Cardiac septum (tissue), 1 donor: Measurements from ENCODE around the gene COL12A1. TPM values are rescaled to one million over a fixed set of nuclear protein-coding genes. Genes with fewer than 3 reads are reported as not detected.
A peak's percentile ranks its signal among the peaks of the same experiment; 100 is the strongest.

Experiments used
- DNase-seq: peaks from one replicate; pipeline ENCODE4 v3.0.0-alpha.2; 2020; ENCODE audit warnings: low spot score
- intact Hi-C: fragments of 100-400 bp; cut with DNase I; formaldehyde crosslinking; loops from one replicate; pipeline ENCODE4 v1.14.0; 2022
- long read RNA-seq: library from polyadenylated mRNA; unstranded; transcript quantifications from one replicate; pipeline ENCODE4 v2.0.0, GENCODE V29; 2021
- total RNA-seq: library from RNA; stranded (reverse); fragmentation: NEBNext Ultra II Directional; extraction: Animal tissue kit (Norgen Biotek cat#: 25700); gene quantifications from one replicate; pipeline ENCODE4 v1.2.1, GENCODE V29; 2021
- donor health status: DM: no; HTN: no; CAD: no.

Gene COL12A1
- total RNA-seq = 40.3 TPM
- long read RNA-seq, partial matches to known transcripts = 8 of 11 reads
- long read RNA-seq, other reads (novel, unspliced or antisense) = 3 of 11 reads

GRCh38 chr6:75205776-75206575 is at the start of gene COL12A1:
Gene COL12A1, minus strand, starts transcription at chr6:75206053. Its CDS starts 3,261 bp downstream, at chr6:75202792.
- DNase-seq = peak; percentile 91
- intact Hi-C loops = loop anchor here (5.0 to 10.0 kb wide), 9 partner anchors 381 to 1349 kb away; no protein-coding TSS in a partner anchor

DNA sequence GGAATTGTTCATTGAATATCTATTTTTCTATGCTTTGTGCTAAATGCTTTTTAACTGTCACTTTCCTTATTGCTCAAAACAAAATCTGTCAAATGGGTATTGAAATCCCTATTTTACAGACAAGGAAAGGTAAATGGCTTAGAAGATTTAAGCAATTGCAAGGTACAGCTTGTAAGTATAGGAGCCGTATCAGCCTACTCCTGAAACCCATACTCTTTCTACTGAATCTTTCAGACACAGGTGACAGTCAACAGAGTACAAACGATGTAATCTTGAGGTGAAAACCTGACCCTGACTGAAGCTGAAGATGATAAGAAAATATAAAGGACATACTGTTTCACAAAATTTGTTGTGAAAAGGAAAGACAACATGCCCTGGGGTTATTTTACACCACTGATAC is 44.7 kb upstream of the COL12A1 start:
- intact Hi-C loops = no loop called here
- DNase-seq = no peak

DNA sequence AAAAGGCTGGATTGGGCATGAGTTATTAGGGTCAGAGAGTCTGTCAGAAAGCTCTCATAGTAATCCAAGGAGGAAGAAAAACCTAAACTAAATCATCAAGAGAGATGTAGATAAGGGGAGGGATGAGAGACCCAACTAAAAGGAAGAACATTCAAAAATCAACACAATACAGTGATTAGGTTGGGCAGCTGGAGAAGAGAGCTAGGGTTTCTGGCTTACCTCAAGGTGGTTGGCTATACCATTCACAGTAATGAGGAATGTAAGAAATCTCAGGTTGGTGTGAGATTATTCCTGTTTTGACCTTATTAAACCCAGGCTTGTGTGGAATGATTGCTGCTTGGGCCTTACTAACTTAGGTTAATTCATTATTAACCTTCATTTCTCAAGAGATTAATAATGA is 44.0 kb upstream of the COL12A1 start:
- intact Hi-C loops = no loop called here
- no peak for DNase-seq

GRCh38 chr6:75246386-75246785 is 40.5 kb upstream of the COL12A1 start:
- intact Hi-C loops = no loop called here
- no peak for DNase-seq

- intact Hi-C loops = no loop called here
- no peak for DNase-seq
These were observed 38.3 kb upstream of the COL12A1 start for GRCh38 chr6:75244063-75244584.

GRCh38 chr6:75243333-75244062 is 37.6 kb upstream of the COL12A1 start, which contains the start of gene COX7A2:
Gene COX7A2, minus strand, starts transcription at chr6:75243801. Its CDS starts 67 bp downstream, at chr6:75243734.
- intact Hi-C loops = no loop called here
- DNase-seq = peak; percentile 95

DNA sequence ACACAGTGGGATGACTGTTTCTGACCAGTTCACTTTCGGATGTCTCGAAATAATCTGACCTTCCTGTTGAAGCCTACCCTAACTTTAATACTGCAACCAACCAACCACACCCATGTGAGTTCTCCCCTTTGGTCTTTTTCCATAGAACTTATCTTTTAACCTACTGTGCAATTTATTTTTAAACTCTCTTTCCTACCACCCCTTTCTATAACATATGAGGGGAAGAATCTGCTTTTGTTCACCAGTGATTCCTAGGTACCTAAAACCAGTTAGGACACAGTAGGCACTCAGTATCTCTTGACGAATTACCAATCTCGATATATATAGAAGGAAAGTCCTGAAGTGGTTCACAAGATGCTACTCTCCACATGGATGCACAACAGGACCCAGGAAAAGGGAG is 30.8 kb upstream of the COL12A1 start:
- DNase-seq = no peak

GRCh38 chr6:75235271-75235670 is 29.4 kb upstream of the COL12A1 start:
- no peak for DNase-seq
- intact Hi-C loops = no loop called here

More for the DNA sequence above, 30.8 kb upstream of the COL12A1 start:
- intact Hi-C loops = no loop called here

DNA sequence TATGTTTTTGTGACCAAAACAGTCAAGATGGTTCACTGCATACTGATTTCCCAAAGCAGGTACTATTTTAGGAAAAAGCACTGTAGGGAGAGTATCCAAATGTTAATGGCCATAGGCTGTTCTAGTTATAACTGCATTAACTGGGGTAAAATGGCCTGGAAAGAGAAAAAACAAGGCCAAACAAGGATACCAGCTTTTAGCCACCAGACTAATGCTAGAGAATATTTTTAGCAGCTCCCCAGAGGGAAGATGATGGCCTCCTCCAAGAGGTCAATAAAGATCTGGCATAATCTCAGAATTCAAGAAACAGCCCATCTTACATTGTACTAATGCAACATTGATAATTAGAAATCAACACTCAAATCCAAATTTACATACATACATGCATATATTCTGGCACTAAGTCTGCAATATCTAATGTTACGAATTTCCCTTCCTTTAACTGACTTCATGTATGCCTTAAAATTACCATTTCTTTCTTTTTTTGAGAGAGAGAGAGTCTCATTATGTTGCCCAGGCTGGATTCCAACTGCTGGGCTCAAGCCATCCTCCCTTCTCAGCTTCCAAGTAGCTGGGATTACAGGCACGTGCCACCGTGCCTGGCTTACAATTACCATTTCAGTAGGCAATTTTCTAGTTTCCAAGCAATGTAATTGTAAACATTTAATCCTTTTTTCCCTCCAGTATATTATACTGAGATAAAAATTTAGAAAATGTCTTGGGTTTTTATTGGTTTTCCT is 28.4 kb upstream of the COL12A1 start:
- intact Hi-C loops = no loop called here
- no peak for DNase-seq

- intact Hi-C loops = no loop called here
- no peak for DNase-seq
These were observed 27.3 kb upstream of the COL12A1 start for GRCh38 chr6:75233092-75233615.

GRCh38 chr6:75230484-75231325 is 24.9 kb upstream of the COL12A1 start:
- DNase-seq = no peak
- intact Hi-C loops = no loop called here

- intact Hi-C loops = no loop called here
- no peak for DNase-seq
These were observed 18.6 kb upstream of the COL12A1 start for GRCh38 chr6:75224303-75224926.

DNA sequence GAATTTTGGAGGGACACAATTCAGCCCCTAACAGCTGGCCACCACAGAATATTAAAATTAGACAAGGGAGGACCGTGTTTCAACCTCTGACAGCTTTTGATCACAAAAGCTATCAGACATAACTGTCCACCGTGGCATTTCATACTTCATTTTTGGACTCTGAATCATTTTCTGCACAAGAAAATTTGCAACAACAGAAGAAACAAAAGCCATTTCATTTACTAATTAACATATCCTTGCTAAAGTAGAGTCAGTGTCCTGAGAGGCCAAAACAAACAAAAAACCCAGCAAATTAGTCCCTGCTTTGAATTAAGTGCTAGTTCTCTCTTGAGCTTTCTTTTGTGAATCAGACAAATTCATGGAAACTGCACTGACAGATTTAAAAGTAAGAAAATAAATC is 17.6 kb upstream of the COL12A1 start:
- no peak for DNase-seq
- intact Hi-C loops = no loop called here

DNA sequence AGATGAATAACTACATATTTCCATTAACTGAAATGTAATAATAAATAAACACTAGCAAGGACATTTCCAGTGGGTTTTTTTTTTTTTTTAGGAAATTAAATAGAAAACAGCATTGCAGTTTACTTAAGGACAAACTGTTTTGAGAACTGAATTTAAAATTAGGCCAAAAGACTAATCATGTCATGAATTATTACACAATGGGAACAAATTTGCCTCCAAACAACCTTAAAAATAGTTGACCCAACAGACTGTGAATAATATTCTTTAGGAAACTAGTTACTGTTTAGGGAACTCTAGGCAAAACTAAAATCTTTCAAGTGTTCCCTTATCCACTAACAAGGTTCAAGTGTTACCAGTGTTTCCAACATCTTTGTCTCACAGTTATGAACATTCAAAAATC is 16.4 kb upstream of the COL12A1 start:
- intact Hi-C loops = no loop called here
- no peak for DNase-seq

GRCh38 chr6:75221116-75221515 is 15.3 kb upstream of the COL12A1 start:
- intact Hi-C loops = no loop called here

DNA sequence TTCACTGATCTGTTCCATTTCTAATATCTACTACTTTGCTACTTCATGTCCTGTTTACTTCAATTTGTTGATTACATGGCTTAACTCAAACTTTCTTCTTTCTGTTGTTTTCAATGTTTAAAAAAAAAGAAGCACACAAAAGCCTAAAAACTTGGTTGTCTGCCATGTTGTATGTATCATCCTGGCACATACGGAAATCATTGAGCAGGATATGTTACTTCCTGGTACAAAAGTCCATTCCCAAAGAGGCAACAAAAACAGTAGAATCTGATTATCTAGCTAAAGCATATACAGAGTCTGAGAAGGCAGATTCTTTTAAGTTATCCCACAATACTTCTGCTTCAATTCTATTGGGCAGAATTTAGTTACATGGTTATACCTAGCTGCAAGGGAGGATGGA is 14.5 kb upstream of the COL12A1 start:
- intact Hi-C loops = no loop called here
- DNase-seq = no peak

More at GRCh38 chr6:75221116-75221515, 15.3 kb upstream of the COL12A1 start:
- DNase-seq = no peak

DNA sequence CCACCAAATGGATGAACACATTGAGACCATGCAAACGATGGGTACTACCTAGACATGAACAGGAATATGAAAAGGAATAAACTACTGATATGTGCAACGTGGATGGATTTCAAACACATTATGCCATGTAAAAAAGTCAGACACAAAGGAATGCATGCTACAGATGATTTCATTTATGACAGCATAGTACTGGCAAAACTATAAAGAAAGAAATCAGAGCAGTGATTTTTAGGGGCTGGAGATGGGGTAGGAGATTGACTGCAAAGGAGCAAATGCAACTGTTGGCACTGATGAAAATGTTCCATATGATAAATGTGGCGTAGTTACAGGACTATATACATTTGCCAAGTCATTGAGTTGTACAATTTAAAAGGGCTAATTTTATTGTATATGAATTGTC is 13.4 kb upstream of the COL12A1 start:
- intact Hi-C loops = no loop called here
- DNase-seq = no peak

DNA sequence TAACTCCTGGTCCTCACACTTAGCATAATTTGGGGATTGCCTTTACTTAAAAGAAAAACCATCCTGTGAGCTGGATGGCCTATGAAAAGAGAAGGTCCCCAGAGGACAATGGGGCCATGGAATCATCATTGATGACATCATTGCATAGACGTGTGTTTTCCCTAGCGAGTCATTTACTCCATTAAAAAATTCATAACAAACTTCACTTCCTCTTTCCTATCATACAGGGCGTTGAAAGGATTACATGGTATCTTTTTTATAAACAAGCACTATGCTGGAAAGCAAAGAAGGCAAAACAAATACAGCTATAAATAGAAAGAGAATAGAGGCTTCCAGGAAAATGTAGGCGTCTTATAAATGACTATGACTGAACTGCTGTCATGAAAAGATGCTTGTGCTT is 11.3 kb upstream of the COL12A1 start:
- no peak for DNase-seq
- intact Hi-C loops = no loop called here
